Epithelial cell of proximal tubule (primary cell): ENCODE results near the gene PPP2R2B. TPM values are rescaled to one million over a fixed set of nuclear protein-coding genes. Genes with fewer than 3 reads are reported as not detected.

ENCODE experiments used
- DNase-seq: peaks from one replicate; pipeline ENCODE4 v3.0.0-alpha.2; 2011; ENCODE audit warnings: low read depth
- H3K4me3 ChIP-seq: 2 replicates; pipeline ENCODE4 v1.5.1; 2011; ENCODE audit warnings: low read depth, mild to moderate bottlenecking, low read length
- CTCF ChIP-seq: conservative IDR thresholded peaks from 2 replicates; pipeline ENCODE4 v1.5.1; 2012; ENCODE audit warnings: low read depth, mild to moderate bottlenecking, low read length
- total RNA-seq: library from RNA; depleted of rRNA; stranded (reverse); fragments of >200 nt; gene quantifications from 2 replicates; pipeline ENCODE4 v1.2.3, GENCODE V29; 2015

The PPP2R2B gene
- total RNA-seq, 1 donor from 2014 or later: 3.9 TPM

- H3K4me3 ChIP-seq: no peak overlapping the region
- no peak for DNase-seq
- no peak for TF ChIP-seq CTCF
These were observed 60.6 kb downstream of the PPP2R2B start for GRCh38 chr5:146817973-146818372.

DNA sequence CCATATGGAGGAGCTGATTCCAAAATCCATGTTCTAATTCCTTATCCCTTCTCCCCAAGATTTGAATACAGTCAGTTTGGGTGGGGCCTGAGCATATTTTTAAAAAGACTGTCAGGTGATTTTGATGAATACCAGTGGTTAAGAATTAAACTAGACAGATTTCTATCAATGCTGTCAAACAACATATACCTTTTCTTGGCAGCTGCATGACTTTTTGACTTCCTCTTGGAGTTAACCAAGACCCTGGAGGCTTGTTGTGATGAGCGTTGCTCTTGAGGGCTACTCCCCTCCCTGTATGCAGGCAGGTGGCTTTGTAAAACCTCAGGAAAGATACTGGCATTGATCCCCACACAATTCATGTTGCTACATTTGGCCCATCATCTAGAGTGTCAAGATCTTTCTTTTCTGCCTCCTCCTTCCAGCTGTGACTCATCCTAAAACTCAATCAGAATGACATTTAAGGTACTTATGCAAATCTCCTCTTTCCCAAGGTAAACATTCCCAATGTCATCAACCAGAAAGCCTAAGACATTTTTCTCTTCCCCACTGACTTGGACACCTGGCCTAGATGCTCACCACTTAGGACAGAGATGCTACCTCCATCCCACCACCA is 61.7 kb downstream of the PPP2R2B start:
- no peak overlapping the region for H3K4me3 ChIP-seq
- DNase-seq: no peak
- TF ChIP-seq CTCF: no peak

GRCh38 chr5:146815411-146815810 is 63.1 kb downstream of the PPP2R2B start:
- no peak for TF ChIP-seq CTCF
- no peak for DNase-seq
- no peak overlapping the region for H3K4me3 ChIP-seq

DNA sequence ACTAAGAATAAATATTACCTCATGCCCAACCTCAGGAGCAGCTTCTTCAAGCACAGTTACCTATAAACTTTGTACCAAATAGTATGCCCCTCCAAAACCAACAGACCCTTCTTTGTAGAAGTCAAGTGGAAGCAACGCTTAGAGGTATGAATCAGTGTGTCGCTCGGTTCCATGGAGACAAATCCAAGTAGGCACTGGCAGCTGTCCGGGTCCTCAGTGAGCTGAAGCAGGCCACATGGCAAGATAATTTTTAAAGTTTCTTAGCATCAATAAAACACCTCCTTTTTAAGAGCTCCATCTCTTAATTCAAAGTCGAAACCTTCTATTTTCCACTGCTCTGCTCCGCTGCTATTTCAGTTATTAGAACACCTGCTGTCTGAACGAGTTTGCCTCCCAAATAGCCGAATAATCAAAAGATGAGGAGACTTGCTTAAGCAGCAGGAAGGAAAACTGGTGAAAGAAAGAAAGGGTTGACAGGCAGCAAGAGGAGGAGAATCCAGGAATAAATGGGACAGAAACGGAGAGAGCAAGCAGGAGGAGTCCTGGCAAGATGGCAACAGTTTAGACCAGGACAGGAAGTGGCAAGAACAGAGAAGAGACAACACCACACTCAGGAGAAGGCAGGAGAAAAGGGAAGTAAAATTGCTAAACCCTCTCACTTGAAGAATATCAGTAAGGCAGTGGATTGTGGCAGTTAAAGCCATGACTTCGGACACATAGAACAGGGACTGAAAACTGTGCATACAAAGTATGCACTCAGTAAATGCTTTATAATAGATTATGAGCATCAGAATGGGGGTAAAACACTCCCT is 65.0 kb downstream of the PPP2R2B start:
- no peak overlapping the region for H3K4me3 ChIP-seq
- TF ChIP-seq CTCF: no peak

DNA sequence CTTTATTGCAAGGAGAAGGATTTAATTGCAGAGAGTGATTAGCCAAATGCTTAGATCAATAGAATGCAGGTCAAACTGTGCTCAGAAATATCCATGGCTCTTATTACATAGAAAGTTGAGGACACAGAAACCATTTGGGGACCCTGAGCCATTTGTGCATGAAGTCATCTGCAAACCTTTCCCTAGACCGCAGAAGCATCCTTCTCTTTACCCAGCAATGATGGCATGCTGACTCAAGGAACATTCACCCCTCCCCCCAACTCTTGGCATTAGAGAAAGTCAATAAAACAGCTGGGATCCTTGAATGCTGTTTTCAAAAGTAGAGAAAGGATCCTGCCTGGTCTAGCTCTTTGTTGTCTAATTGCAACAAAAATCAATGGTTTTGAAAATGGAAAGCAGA is 73.5 kb downstream of the PPP2R2B start:
- no peak for DNase-seq
- TF ChIP-seq CTCF: no peak
- H3K4me3 ChIP-seq: no peak overlapping the region

More for the DNA sequence above, 65.0 kb downstream of the PPP2R2B start:
- DNase-seq: no peak

DNA sequence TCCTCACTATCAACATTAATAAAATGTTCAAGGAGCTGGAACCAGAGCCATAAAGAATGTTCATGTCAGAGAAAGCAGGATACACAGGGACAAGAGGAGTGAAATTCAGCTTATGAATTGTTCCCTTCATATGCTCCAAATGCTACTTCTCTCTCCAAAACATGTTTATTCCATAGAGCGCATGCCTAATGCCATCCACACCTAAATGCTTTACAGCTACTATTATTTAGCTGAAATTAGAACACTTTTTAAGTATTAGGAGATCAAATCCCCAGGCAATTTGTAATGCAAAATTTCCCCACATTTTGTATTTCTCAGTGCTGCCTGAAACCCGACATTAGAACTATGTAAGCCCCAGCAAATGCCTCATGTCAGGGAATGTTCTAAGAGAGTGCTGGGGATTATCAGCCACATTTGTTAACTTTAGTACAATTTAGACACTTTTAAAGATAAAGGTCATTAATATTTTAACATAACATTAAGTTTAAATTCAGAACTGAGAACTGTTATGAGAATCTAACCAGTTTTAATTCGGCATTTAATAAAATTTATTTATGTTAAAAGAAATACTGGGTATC is 75.5 kb downstream of the PPP2R2B start:
- DNase-seq: no peak

More for the DNA sequence above, 75.5 kb downstream of the PPP2R2B start:
- no peak for TF ChIP-seq CTCF
- H3K4me3 ChIP-seq: no peak overlapping the region
